HG02759 (cell line): ENCODE data around the gene SYTL5.

ENCODE experiments used
- ATAC-seq: cut with Tn5 transposase; IDR thresholded peaks from one replicate; pipeline ENCODE4 v1.9.1; 2021; ENCODE audit warnings: mild to moderate bottlenecking, moderate library complexity; ENCODE audit not compliant: unreplicated experiment

The SYTL5 gene

GRCh38 chrX:38138157-38138891 lies 132.0 kb downstream of the SYTL5 start:
- ATAC-seq, result no peak

GRCh38 chrX:38138900-38139299 lies 132.5 kb downstream of the SYTL5 start:
- ATAC-seq, result no peak

- ATAC-seq, result no peak
Observed at GRCh38 chrX:38142610-38143009, 136.3 kb downstream of the SYTL5 start.

- ATAC-seq, result no peak
Observed at GRCh38 chrX:38149016-38149415, 142.7 kb downstream of the SYTL5 start.

GRCh38 chrX:38150993-38151392 lies 144.6 kb downstream of the SYTL5 start:
- no peak for ATAC-seq

GRCh38 chrX:38151441-38151840 lies 145.1 kb downstream of the SYTL5 start:
- ATAC-seq, result no peak

- ATAC-seq, result no peak
Observed at GRCh38 chrX:38154340-38154739, 148.0 kb downstream of the SYTL5 start.

- ATAC-seq, result no peak
Observed at GRCh38 chrX:38154818-38155217, 148.5 kb downstream of the SYTL5 start.

GRCh38 chrX:38156838-38157237 lies 150.5 kb downstream of the SYTL5 start:
- no peak for ATAC-seq

GRCh38 chrX:38163193-38163592 lies 156.8 kb downstream of the SYTL5 start:
- ATAC-seq, result no peak

GRCh38 chrX:38165023-38165422 lies 158.7 kb downstream of the SYTL5 start:
- no peak for ATAC-seq

GRCh38 chrX:38166478-38167083 lies 160.2 kb downstream of the SYTL5 start:
- ATAC-seq, result no peak

- ATAC-seq, result no peak
Observed at GRCh38 chrX:38170556-38170955, 164.2 kb downstream of the SYTL5 start.

GRCh38 chrX:38172596-38172995 lies 166.2 kb downstream of the SYTL5 start:
- ATAC-seq, result no peak

GRCh38 chrX:38175139-38175538 lies 168.8 kb downstream of the SYTL5 start:
- no peak for ATAC-seq

GRCh38 chrX:38178396-38178795 lies 172.0 kb downstream of the SYTL5 start:
- no peak for ATAC-seq
